Body of pancreas (tissue), 4 donors: ENCODE data around the gene SH2D5. TPM values are rescaled to one million over a fixed set of nuclear protein-coding genes. Genes with fewer than 3 reads are reported as not detected.
A peak's percentile ranks its signal among the peaks of the same experiment; 100 is the strongest.
"Not testable (repeated sequence)": the region's sequence is repeated elsewhere in the genome, so short reads cannot be mapped to it uniquely, and the experiment has no call there.

Experiments
- ATAC-seq: fragments of 150-250 bp; one replicate; pipeline ENCODE4 v1.9.1; 2016
- DNase-seq, 4 donors: peaks; one replicate each; pipeline ENCODE4 v3.0.0-alpha.2; 2019
- H3K27ac ChIP-seq, 4 donors: fragments of 200-600 bp; sonication (generic); 1 replicate in 3 of 4; 2 replicates in 1 of 4; pipeline versions ENCODE4 v1.5.1 to v1.6.1; 2016 to 2019; ENCODE audit warnings: mild to moderate bottlenecking in 1 of 4, mixed read lengths in 1 of 4, moderate library complexity in 1 of 4
- H3K27me3 ChIP-seq, 2 donors: fragments of 200-600 bp; sonication (generic); one replicate each; pipeline ENCODE4 v1.6.0; 2016; ENCODE audit warnings: mild to moderate bottlenecking in 1 of 2
- H3K36me3 ChIP-seq, 2 donors: fragments of 200-600 bp; sonication (generic); replicated peaks in 1 of 2; 2 replicates each; pipeline ENCODE4 v1.5.1; 2016; ENCODE audit warnings: low read depth in 2 of 2; ENCODE audit not compliant: insufficient read depth in 1 of 2
- H3K4me1 ChIP-seq: fragments of 200-600 bp; sonication (generic); one replicate; pipeline ENCODE4 v1.6.0; 2016
- H3K4me3 ChIP-seq, 2 donors: fragments of 200-600 bp; sonication (generic); 1 replicate in 1 of 2; 2 replicates in 1 of 2; pipeline ENCODE4 v1.5.1; 2016 to 2019
- H3K9me3 ChIP-seq, 3 donors: fragments of 200-600 bp; sonication (generic); 1 replicate in 2 of 3; 2 replicates in 1 of 3; pipeline ENCODE4 v1.5.1; 2016
- POLR2A ChIP-seq, 3 donors: fragments of 450-650 bp; IDR thresholded peaks; one replicate each; pipeline ENCODE4 v1.6.1; 2016; ENCODE audit warnings: antibody characterized with exemption in 3 of 3, mild to moderate bottlenecking in 2 of 3
- WGBS, 2 donors: methylation state at CpG; one replicate each; pipeline ENCODE4 v1.1.5; 2017; 5-methylcytosine and 5-hydroxymethylcytosine counted together
- intact Hi-C: fragments of 100-400 bp; cut with DNase I; formaldehyde crosslinking; loops from one replicate; pipeline ENCODE4 v1.15.1; 2023
- total RNA-seq, 2 donors: library from RNA; depleted of rRNA; stranded (reverse); fragments of >200 nt; gene quantifications; one replicate each; pipeline ENCODE4 v1.1.0, GENCODE V29; 2016
- TF ChIP-seq, protein P1 (sequence below), 7 experiments: fragments of 450-650 bp in 4 of 7; fragments of 200-600 bp in 3 of 7; sonication (generic) in 3 of 7; IDR thresholded peaks; one replicate each; pipeline ENCODE4 v1.5.1; 2016 to 2019; ENCODE audit warnings: antibody characterized with exemption in 7 of 7

The SH2D5 gene
- total RNA-seq, 2 donors from 2014 or later = not detected

- no peak overlapping the region for H3K4me3 ChIP-seq
- 69 to 80% methylated on average over 6 to 10 of the region's 10 CpGs for WGBS, 2 donors
- DNase-seq = no peak
- no peaks in the 10 kb centered on the region for H3K36me3 ChIP-seq
- H3K27ac ChIP-seq = no peak overlapping the region
- H3K4me1 ChIP-seq = peaks cover 7% of the 10 kb centered on the region
- H3K9me3 ChIP-seq = no peaks in the 10 kb centered on the region
- H3K27me3 ChIP-seq = no peaks in the 10 kb centered on the region
- no peak for ATAC-seq
- intact Hi-C loops = no loop called here
- TF ChIP-seq, protein P1, sequence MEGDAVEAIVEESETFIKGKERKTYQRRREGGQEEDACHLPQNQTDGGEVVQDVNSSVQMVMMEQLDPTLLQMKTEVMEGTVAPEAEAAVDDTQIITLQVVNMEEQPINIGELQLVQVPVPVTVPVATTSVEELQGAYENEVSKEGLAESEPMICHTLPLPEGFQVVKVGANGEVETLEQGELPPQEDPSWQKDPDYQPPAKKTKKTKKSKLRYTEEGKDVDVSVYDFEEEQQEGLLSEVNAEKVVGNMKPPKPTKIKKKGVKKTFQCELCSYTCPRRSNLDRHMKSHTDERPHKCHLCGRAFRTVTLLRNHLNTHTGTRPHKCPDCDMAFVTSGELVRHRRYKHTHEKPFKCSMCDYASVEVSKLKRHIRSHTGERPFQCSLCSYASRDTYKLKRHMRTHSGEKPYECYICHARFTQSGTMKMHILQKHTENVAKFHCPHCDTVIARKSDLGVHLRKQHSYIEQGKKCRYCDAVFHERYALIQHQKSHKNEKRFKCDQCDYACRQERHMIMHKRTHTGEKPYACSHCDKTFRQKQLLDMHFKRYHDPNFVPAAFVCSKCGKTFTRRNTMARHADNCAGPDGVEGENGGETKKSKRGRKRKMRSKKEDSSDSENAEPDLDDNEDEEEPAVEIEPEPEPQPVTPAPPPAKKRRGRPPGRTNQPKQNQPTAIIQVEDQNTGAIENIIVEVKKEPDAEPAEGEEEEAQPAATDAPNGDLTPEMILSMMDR (IDR thresholded peaks at IDR 0.05) = no peak
- no peak for TF ChIP-seq POLR2A (IDR thresholded peaks at IDR 0.05)
Observed at GRCh38 chr1:20683614-20684013, 48.9 kb downstream of the SH2D5 start.

DNA sequence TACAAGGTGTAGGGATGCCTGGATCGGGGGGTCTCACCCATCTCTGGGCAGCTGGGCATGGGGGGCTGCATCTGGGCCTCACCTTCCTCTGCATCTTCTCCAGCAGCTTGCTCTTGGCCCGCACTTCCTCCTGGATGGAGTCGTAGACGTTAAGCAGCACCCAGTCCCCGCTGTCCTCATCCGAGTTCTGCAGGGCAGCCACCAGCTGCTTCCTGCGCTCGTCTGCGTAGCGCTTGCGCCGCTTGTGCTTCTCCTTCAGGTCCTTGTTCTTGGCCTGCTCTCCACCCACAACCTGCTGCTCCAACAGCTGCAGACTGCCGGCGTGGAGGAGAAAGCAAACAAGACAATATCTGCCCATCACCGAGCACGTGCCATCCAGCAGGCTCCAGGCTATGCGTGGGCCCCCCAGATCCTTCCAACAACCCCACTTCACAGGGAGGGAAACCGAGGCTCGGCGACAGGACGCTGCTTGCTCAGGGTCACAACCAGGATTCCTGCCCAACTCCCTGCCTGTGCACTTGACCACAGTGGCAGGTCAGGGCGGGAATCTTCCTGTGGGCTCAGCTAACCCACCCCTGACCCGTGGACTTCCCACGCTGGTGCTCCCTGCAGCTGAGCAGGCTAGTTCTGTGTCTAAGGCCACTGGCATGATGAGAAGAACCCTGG is 49.8 kb downstream of the SH2D5 start:
- H3K4me3 ChIP-seq = no peak overlapping the region
- H3K9me3 ChIP-seq = no peaks in the 10 kb centered on the region
- H3K27ac ChIP-seq = no peak overlapping the region
- DNase-seq (peak in 1 of 4 donors; percentile 22), ATAC-seq (no peak)
- H3K36me3 ChIP-seq = no peaks in the 10 kb centered on the region
- TF ChIP-seq, protein P1 (IDR thresholded peaks at IDR 0.05) = no peak
- TF ChIP-seq POLR2A (IDR thresholded peaks at IDR 0.05) = no peak
- 70 to 76% methylated on average over 18 to 23 of the region's 24 CpGs for WGBS, 2 donors
- H3K27me3 ChIP-seq = no peaks in the 10 kb centered on the region
- H3K4me1 ChIP-seq = peaks cover 7% of the 10 kb centered on the region
- intact Hi-C loops = no loop called here

DNA sequence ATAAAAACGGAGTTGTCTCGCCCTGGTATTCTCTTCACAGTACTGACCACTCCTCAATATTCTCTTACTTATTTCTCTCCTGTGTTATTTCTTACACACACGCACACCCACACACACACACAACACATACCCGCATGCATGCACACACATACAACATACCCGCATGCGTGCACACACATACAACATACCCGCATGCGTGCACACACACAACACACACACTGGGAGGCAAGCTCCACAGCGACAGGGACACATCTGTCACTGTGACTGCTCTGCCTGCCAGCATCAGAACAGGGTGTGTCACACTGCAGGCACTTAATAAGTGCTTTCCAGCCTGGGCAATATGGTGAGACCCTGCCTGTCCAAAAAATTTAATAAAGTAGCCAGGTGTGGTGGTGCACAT is 50.5 kb downstream of the SH2D5 start:
- no peaks in the 10 kb centered on the region for H3K36me3 ChIP-seq
- WGBS, 2 donors = 78 to 84% methylated on average over 9 of the region's 9 CpGs
- H3K4me1 ChIP-seq = peaks cover 7% of the 10 kb centered on the region
- ATAC-seq (no peak), DNase-seq (no peak)
- intact Hi-C loops = no loop called here
- H3K27ac ChIP-seq = no peak overlapping the region
- TF ChIP-seq, protein P1 (IDR thresholded peaks at IDR 0.05) = no peak
- no peak for TF ChIP-seq POLR2A (IDR thresholded peaks at IDR 0.05)
- H3K9me3 ChIP-seq = no peaks in the 10 kb centered on the region
- no peak overlapping the region for H3K4me3 ChIP-seq
- H3K27me3 ChIP-seq = no peaks in the 10 kb centered on the region

DNA sequence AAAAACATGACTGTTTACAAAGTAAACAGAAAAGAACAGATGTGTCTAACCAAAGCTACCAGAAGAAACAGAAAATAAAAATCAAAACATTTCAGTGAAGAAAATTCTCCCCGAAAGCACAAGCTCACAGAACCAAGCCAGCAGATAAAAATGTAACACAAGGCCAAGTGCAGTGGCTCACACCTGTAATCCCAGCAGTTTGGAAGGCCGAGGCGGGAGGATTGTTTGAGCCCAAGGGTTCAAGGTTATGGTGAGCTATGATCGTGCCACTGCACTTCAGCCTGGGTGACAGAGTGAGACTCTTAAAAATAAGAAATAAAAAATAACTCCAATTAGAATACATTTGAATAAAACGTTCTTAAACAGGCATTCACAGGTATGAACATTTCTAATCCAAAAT is 52.2 kb downstream of the SH2D5 start:
- H3K4me3 ChIP-seq = no peak overlapping the region
- H3K9me3 ChIP-seq = no peaks in the 10 kb centered on the region
- ATAC-seq (no peak), DNase-seq (no peak)
- peaks cover 7% of the 10 kb centered on the region for H3K4me1 ChIP-seq
- intact Hi-C loops = no loop called here
- no peaks in the 10 kb centered on the region for H3K36me3 ChIP-seq
- H3K27me3 ChIP-seq = no peaks in the 10 kb centered on the region
- 35 to 39% methylated on average over 5 of the region's 5 CpGs for WGBS, 2 donors
- H3K27ac ChIP-seq = no peak overlapping the region
- TF ChIP-seq, protein P1 (IDR thresholded peaks at IDR 0.05) = no peak
- TF ChIP-seq POLR2A (IDR thresholded peaks at IDR 0.05) = no peak

DNA sequence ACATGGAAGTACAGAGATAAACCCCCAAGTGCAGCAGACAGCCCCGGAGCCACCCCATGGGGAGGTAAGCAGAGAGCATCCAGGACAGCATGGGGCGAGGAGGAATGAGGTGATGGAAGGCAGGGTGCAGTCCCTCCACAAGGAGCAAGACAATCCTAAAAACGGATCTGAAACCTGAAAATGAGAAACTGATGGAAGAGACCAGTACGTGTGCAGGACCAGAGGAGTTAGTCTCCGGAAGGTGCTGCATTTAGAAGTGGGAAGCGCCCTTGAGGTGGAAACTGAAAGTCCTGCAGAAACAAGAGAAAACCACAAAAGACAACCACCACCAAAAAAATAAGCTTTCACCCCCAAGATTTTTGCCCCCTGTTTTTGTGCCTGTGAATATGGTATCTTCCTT is 53.9 kb downstream of the SH2D5 start:
- TF ChIP-seq, protein P1 (IDR thresholded peaks at IDR 0.05) = no peak
- TF ChIP-seq POLR2A (IDR thresholded peaks at IDR 0.05) = no peak
- 75 to 77% methylated on average over 6 of the region's 6 CpGs for WGBS, 2 donors
- no peaks in the 10 kb centered on the region for H3K27me3 ChIP-seq
- intact Hi-C loops = no loop called here
- DNase-seq (no peak), ATAC-seq (no peak)
- H3K4me3 ChIP-seq = no peak overlapping the region
- no peaks in the 10 kb centered on the region for H3K9me3 ChIP-seq
- no peak overlapping the region for H3K27ac ChIP-seq
- peaks cover 7% of the 10 kb centered on the region for H3K4me1 ChIP-seq
- H3K36me3 ChIP-seq = no peaks in the 10 kb centered on the region

GRCh38 chr1:20673626-20674025 is 58.9 kb downstream of the SH2D5 start:
- not testable (repeated sequence) for H3K4me1 ChIP-seq

More at GRCh38 chr1:20673626-20674025, 58.9 kb downstream of the SH2D5 start:
- H3K27me3 ChIP-seq, H3K36me3 ChIP-seq, DNase-seq, H3K4me3 ChIP-seq, H3K27ac ChIP-seq, intact Hi-C loops, H3K9me3 ChIP-seq, ATAC-seq: not testable (repeated sequence)
- 86 to 92% methylated on average over 11 of the region's 11 CpGs for WGBS, 2 donors
